SK-N-SH (cell line): ENCODE measurements around the gene TEX35. TPM values are rescaled to one million over a fixed set of nuclear protein-coding genes. Genes with fewer than 3 reads are reported as not detected.

Experiments used
- CTCF ChIA-PET: fragments of 300-600, 350-600 bp; formaldehyde crosslinking; extraction: SDS; loops from one replicate; lab custom pipeline; 2021; lab: Yijun Ruan, JAX
- POLR2A ChIA-PET: fragments of 350-600 bp; sonication (Branson Sonifier 250); formaldehyde crosslinking; extraction: SDS; loops from one replicate; lab custom pipeline; 2020; ENCODE audit warnings: antibody characterized with exemption, inconsistent platforms; lab: Yijun Ruan, JAX
- DNase-seq: peaks from one replicate; pipeline ENCODE4 v3.0.0; 2012
- H2AFZ ChIP-seq: fragments of 200-600 bp; sonication (generic); 2 replicates; pipeline ENCODE4 v1.8.1; 2016; ENCODE audit warnings: antibody characterized with exemption, mild to moderate bottlenecking, low read depth
- H3F3A ChIP-seq: fragments of 200-600 bp; sonication (generic); replicated peaks from 2 replicates; pipeline ENCODE3; 2016; ENCODE audit warnings: antibody characterized with exemption, mild to moderate bottlenecking; ENCODE audit not compliant: insufficient read depth
- H3K27ac ChIP-seq, 2 experiments: fragments of 200-500 bp in 1 of 2; fragments of 200-600 bp in 1 of 2; sonication (Bioruptor generic) in 1 of 2; sonication (generic), shearing (Covaris generic) in 1 of 2; 2 replicates each; pipeline versions ENCODE4 v1.5.1 to v1.6.1; 2014 to 2016; ENCODE audit warnings: low read depth in 2 of 2, inconsistent platforms in 1 of 2, low read length in 1 of 2, mild to moderate bottlenecking in 1 of 2, mixed read lengths in 1 of 2
- H3K27me3 ChIP-seq: fragments of 200-600 bp; sonication (generic), shearing (Covaris generic); 2 replicates; pipeline ENCODE4 v1.6.1; 2016; ENCODE audit warnings: mixed run types; ENCODE audit not compliant: insufficient read depth
- H3K36me3 ChIP-seq, 2 experiments: fragments of 200-500 bp in 1 of 2; fragments of 200-600 bp in 1 of 2; sonication (Bioruptor generic) in 1 of 2; sonication (generic) in 1 of 2; replicated peaks in 1 of 2; 2 replicates each; pipeline versions ENCODE3 to v1.5.1; 2014 to 2016; ENCODE audit warnings: low read length in 1 of 2, mild to moderate bottlenecking in 1 of 2; ENCODE audit not compliant: insufficient read depth in 2 of 2, control insufficient read depth in 1 of 2
- H3K4me1 ChIP-seq, 2 experiments: fragments of 200-500 bp in 1 of 2; fragments of 200-600 bp in 1 of 2; sonication (Bioruptor generic) in 1 of 2; sonication (generic), shearing (Covaris generic) in 1 of 2; 2 replicates each; pipeline versions ENCODE4 v1.5.1 to v1.6.1; 2014 to 2016; ENCODE audit warnings: low read depth in 1 of 2, low read length in 1 of 2, mixed run types in 1 of 2; ENCODE audit not compliant: insufficient read depth in 2 of 2, control insufficient read depth in 1 of 2
- H3K4me2 ChIP-seq: fragments of 200-600 bp; sonication (generic), shearing (Covaris generic); 2 replicates; pipeline ENCODE4 v1.6.1; 2017; ENCODE audit warnings: mixed run types
- H3K4me3 ChIP-seq, 2 experiments: fragments of 200-500 bp in 1 of 2; fragments of 200-600 bp in 1 of 2; sonication (Bioruptor generic) in 1 of 2; sonication (generic), shearing (Covaris generic) in 1 of 2; 2 replicates each; pipeline versions ENCODE4 v1.5.1 to v1.8.1; 2014 to 2016; ENCODE audit warnings: low read depth in 2 of 2, inconsistent platforms in 1 of 2, low read length in 1 of 2, mild to moderate bottlenecking in 1 of 2, mixed read lengths in 1 of 2, moderate library complexity in 1 of 2
- H3K79me2 ChIP-seq: fragments of 200-600 bp; sonication (generic); 2 replicates; pipeline ENCODE4 v1.8.1; 2017; ENCODE audit warnings: mild to moderate bottlenecking; ENCODE audit not compliant: insufficient read depth
- H3K9ac ChIP-seq: fragments of 200-600 bp; sonication (generic); 2 replicates; pipeline ENCODE4 v1.6.1; 2017; ENCODE audit warnings: mixed run types
- H3K9me2 ChIP-seq: fragments of 200-600 bp; sonication (generic); 2 replicates; pipeline ENCODE4 v1.6.1; 2017; ENCODE audit warnings: mixed run types
- H3K9me3 ChIP-seq: fragments of 200-600 bp; sonication (generic); 2 replicates; pipeline ENCODE4 v1.6.1; 2017; ENCODE audit warnings: mixed run types, mild to moderate bottlenecking, moderate library complexity
- H4K20me1 ChIP-seq: fragments of 200-600 bp; sonication (generic); 2 replicates; pipeline ENCODE4 v1.6.1; 2017; ENCODE audit warnings: mild to moderate bottlenecking, mixed run types; ENCODE audit not compliant: insufficient read depth
- CHD2 ChIP-seq: fragments of 150-350 bp; IDR thresholded peaks from 2 replicates; pipeline ENCODE4 v1.6.1; 2018; ENCODE audit warnings: low read length; ENCODE audit not compliant: partially characterized antibody
- EZH2phosphoT487 ChIP-seq: fragments of 200-600 bp; sonication (generic); IDR thresholded peaks from 2 replicates; pipeline ENCODE4 v1.6.1; 2017; ENCODE audit warnings: low read depth, mixed run types, mild to moderate bottlenecking, antibody characterized with exemption, moderate library complexity, borderline replicate concordance
- FOXM1 ChIP-seq: IDR thresholded peaks from 2 replicates; pipeline ENCODE4 v1.4.0; 2012; ENCODE audit warnings: low read depth, mild to moderate bottlenecking
- GABPA ChIP-seq: IDR thresholded peaks from 2 replicates; pipeline ENCODE4 v1.4.0; 2012; ENCODE audit warnings: low read depth, mild to moderate bottlenecking
- GATA2 ChIP-seq: sonication (generic); formaldehyde crosslinking; IDR thresholded peaks from 2 replicates; pipeline ENCODE4 v1.5.0; 2020; ENCODE audit warnings: mild to moderate bottlenecking, missing genetic modification reagents
- MEF2A ChIP-seq: IDR thresholded peaks from 2 replicates; pipeline ENCODE4 v1.4.0; 2012; ENCODE audit warnings: low read depth, borderline replicate concordance
- NRF1 ChIP-seq: IDR thresholded peaks from 2 replicates; pipeline ENCODE4 v1.6.1; 2012; ENCODE audit warnings: low read depth, mild to moderate bottlenecking, low read length
- POLR2AphosphoS5 ChIP-seq: IDR thresholded peaks from 2 replicates; pipeline ENCODE4 v1.6.1; 2012; ENCODE audit warnings: low read depth, low read length
- RAD21 ChIP-seq: IDR thresholded peaks from 2 replicates; pipeline ENCODE4 v1.6.1; 2012; ENCODE audit warnings: mild to moderate bottlenecking, low read length
- RFX5 ChIP-seq: IDR thresholded peaks from 2 replicates; pipeline ENCODE4 v1.6.1; 2012; ENCODE audit warnings: mild to moderate bottlenecking, improper control_type of control experiment, low read length
- SMC3 ChIP-seq: IDR thresholded peaks from 2 replicates; pipeline ENCODE4 v1.6.1; 2012; ENCODE audit warnings: low read depth, low read length, improper control_type of control experiment
- TEAD4 ChIP-seq: IDR thresholded peaks from 2 replicates; pipeline ENCODE4 v1.4.0; 2012; ENCODE audit warnings: mild to moderate bottlenecking, borderline replicate concordance; ENCODE audit not compliant: insufficient read depth
- YY1 ChIP-seq: IDR thresholded peaks from 2 replicates; pipeline ENCODE4 v1.4.0; 2012; ENCODE audit warnings: low read depth, mild to moderate bottlenecking
- WGBS: methylation state at CpG from one replicate; pipeline ENCODE4 v1.1.6; 2017; ENCODE audit warnings: low lambda C conversion rate; 5-methylcytosine and 5-hydroxymethylcytosine counted together
- polyA plus RNA-seq, 3 experiments: library from polyadenylated mRNA; depleted of rRNA; stranded (reverse); fragments of >200 nt; gene quantifications; 2 replicates each; pipeline ENCODE4 v1.2.3, GENCODE V29; 2012
- TF ChIP-seq, protein P1 (sequence below): IDR thresholded peaks from 2 replicates; pipeline ENCODE4 v1.4.0; 2012; ENCODE audit warnings: low read depth
- TF ChIP-seq, protein P2 (sequence below): fragments of 150-350 bp; IDR thresholded peaks from 2 replicates; pipeline ENCODE4 v1.6.1; 2016; ENCODE audit warnings: mild to moderate bottlenecking, low read depth, low read length
- TF ChIP-seq, protein P3 (sequence below): fragments of 200-600 bp; sonication (generic); IDR thresholded peaks from 2 replicates; pipeline ENCODE4 v1.6.1; 2017; ENCODE audit warnings: antibody characterized with exemption, mild to moderate bottlenecking, moderate library complexity
- TF ChIP-seq, protein P4 (sequence below): IDR thresholded peaks from 2 replicates; pipeline ENCODE4 v1.4.0; 2012; ENCODE audit warnings: low read depth, borderline replicate concordance
- TF ChIP-seq, protein P5 (sequence below): IDR thresholded peaks from 2 replicates; pipeline ENCODE4 v1.4.0; 2012; ENCODE audit warnings: low read depth, borderline replicate concordance

Gene TEX35
- 0.03 TPM in 1 of 2 replicates, not detected in the other for polyA plus RNA-seq (2012; rRNA removed)
- 0.03 TPM in 1 of 2 replicates, not detected in the other for polyA plus RNA-seq (2012; cell fraction: cytosol; rRNA removed)
- 0.06 and 0.15 TPM in 2 replicates for polyA plus RNA-seq (2012; cell fraction: nucleus; rRNA removed)

DNA sequence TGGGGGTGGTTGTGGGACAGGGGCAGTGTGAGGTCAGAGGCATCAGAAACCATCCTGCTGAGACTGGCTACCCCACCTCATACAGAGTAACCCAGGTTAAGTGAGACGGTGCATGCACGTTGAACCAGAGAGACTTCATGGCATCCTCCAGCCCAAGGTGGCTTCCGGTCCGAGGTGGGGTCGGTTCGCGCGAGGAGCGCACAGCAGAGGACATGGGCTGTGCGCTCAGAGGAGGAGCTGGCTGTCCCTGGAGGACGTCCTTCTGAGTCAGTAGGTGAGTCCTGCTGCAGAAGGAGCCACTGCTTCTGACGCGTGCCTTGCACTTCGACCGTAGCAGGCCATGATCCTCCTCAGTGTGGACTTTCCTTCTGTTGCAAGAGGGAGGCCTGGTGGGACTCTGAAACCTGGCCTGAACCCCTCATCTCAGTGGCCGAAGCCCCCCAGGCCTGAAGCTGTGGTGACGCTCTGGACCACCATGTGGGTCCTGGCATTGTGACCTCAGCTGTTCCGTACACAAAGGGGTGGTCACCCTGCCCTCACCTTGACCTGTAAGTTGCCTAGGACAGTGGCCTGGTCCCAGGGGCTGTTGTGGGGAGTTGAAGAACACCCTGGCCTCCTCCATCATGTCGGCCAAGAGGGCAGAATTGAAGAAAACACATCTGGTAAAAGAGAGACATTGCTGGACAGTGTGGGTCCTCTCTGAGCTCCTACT is at the start of gene TEX35:
TEX35 (plus strand) TSS at position 544 of the 712 bp plus-strand sequence; CDS start at position 624, 80 bp downstream.
- Histone ChIP-seq H3F3A (no peaks in the 10 kb centered on the region), H4K20me1 (no peaks in the 10 kb centered on the region), H3K4me2 (no peak within 1 kb of the TSS), H2AFZ (no peak within 1 kb of the TSS), H3K9me2 (no peaks in the 10 kb centered on the region), H3K9me3 (no peaks in the 10 kb centered on the region)
- CTCF ChIA-PET = interaction anchor here (0.6 to 1.6 kb wide), 4 partner anchors 9 to 14 kb away, joined by 3 to 7 read pairs (median 4); no protein-coding TSS in a partner anchor
- DNase-seq = no peak
- TF ChIP-seq GATA2 (CRISPR knock-in tag) (no peak), CHD2 (no peak)
- TF ChIP-seq, protein P1, sequence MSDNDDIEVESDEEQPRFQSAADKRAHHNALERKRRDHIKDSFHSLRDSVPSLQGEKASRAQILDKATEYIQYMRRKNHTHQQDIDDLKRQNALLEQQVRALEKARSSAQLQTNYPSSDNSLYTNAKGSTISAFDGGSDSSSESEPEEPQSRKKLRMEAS = no peak
- TF ChIP-seq, protein P2, sequence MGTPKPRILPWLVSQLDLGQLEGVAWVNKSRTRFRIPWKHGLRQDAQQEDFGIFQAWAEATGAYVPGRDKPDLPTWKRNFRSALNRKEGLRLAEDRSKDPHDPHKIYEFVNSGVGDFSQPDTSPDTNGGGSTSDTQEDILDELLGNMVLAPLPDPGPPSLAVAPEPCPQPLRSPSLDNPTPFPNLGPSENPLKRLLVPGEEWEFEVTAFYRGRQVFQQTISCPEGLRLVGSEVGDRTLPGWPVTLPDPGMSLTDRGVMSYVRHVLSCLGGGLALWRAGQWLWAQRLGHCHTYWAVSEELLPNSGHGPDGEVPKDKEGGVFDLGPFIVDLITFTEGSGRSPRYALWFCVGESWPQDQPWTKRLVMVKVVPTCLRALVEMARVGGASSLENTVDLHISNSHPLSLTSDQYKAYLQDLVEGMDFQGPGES = no peak
- TF ChIP-seq, protein P3, sequence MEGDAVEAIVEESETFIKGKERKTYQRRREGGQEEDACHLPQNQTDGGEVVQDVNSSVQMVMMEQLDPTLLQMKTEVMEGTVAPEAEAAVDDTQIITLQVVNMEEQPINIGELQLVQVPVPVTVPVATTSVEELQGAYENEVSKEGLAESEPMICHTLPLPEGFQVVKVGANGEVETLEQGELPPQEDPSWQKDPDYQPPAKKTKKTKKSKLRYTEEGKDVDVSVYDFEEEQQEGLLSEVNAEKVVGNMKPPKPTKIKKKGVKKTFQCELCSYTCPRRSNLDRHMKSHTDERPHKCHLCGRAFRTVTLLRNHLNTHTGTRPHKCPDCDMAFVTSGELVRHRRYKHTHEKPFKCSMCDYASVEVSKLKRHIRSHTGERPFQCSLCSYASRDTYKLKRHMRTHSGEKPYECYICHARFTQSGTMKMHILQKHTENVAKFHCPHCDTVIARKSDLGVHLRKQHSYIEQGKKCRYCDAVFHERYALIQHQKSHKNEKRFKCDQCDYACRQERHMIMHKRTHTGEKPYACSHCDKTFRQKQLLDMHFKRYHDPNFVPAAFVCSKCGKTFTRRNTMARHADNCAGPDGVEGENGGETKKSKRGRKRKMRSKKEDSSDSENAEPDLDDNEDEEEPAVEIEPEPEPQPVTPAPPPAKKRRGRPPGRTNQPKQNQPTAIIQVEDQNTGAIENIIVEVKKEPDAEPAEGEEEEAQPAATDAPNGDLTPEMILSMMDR = no peak
- TF ChIP-seq, all 33 proteins: peak for 0
- Histone ChIP-seq H3K79me2 (no peaks in the 10 kb centered on the region), H3K27ac (no peak within 1 kb of the TSS), H3K4me3 (no peak within 1 kb of the TSS), H3K9ac (no peak within 1 kb of the TSS), H3K27me3 (no peaks in the 10 kb centered on the region), H3K4me1 (peaks cover 0 to 2% of the 10 kb centered on the region in 2 experiments; a peak in 1 of 4 replicates), H3K36me3 (no peaks in the 10 kb centered on the region)
- 82% methylated on average over 10 of the region's 19 CpGs for WGBS
- POLR2A ChIA-PET = no interaction called here

DNA sequence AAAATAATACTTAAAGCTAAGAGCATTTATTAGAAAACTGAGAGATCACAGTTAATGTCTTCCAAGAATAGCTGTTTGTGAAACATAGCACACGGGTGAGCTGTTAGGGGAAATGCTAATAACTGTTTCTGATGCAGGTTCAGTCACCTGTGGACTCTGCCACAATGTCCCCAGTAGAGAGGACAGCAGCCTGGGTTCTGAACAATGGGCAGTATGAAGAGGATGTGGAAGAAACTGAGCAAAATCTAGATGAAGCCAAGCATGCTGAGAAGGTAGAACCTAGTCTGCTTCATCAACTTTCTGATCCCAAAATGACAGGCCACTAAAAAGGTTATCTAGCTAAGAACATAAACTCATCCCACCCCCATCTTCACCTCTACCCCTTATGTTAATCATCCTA is 48.8 kb upstream of the TEX35 start:
- H3K27ac ChIP-seq = no peak overlapping the region
- DNase-seq = no peak
- no peak overlapping the region for H2AFZ ChIP-seq
- 88% methylated on average over 1 of the region's 1 CpG for WGBS
- no peaks in the 10 kb centered on the region for H4K20me1 ChIP-seq
- H3K27me3 ChIP-seq = no peaks in the 10 kb centered on the region
- ChIA-PET POLR2A (no interaction called here), CTCF (interaction anchor here (1.2 kb wide), 1 partner anchor 16 kb away, joined by 6 read pairs; no protein-coding TSS in a partner anchor)
- no peaks in the 10 kb centered on the region; a peak in 1 of 4 replicates for H3K4me1 ChIP-seq
- H3K4me2 ChIP-seq = no peak overlapping the region
- H3K9ac ChIP-seq = no peak overlapping the region
- H3F3A ChIP-seq = no peaks in the 10 kb centered on the region
- no peaks in the 10 kb centered on the region for H3K9me2 ChIP-seq
- H3K79me2 ChIP-seq = no peaks in the 10 kb centered on the region
- peaks cover 31% of the 10 kb centered on the region in 2 experiments for H3K36me3 ChIP-seq
- H3K9me3 ChIP-seq = no peaks in the 10 kb centered on the region
- H3K4me3 ChIP-seq = no peak overlapping the region
- TF ChIP-seq, protein P4, sequence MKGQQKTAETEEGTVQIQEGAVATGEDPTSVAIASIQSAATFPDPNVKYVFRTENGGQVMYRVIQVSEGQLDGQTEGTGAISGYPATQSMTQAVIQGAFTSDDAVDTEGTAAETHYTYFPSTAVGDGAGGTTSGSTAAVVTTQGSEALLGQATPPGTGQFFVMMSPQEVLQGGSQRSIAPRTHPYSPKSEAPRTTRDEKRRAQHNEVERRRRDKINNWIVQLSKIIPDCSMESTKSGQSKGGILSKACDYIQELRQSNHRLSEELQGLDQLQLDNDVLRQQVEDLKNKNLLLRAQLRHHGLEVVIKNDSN = no peak
- no peak for TF ChIP-seq MEF2A
- TF ChIP-seq RFX5 = no peak
- TF ChIP-seq, protein P5, sequence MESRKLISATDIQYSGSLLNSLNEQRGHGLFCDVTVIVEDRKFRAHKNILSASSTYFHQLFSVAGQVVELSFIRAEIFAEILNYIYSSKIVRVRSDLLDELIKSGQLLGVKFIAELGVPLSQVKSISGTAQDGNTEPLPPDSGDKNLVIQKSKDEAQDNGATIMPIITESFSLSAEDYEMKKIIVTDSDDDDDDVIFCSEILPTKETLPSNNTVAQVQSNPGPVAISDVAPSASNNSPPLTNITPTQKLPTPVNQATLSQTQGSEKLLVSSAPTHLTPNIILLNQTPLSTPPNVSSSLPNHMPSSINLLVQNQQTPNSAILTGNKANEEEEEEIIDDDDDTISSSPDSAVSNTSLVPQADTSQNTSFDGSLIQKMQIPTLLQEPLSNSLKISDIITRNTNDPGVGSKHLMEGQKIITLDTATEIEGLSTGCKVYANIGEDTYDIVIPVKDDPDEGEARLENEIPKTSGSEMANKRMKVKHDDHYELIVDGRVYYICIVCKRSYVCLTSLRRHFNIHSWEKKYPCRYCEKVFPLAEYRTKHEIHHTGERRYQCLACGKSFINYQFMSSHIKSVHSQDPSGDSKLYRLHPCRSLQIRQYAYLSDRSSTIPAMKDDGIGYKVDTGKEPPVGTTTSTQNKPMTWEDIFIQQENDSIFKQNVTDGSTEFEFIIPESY = no peak
- TF ChIP-seq GABPA = no peak
- no peak for TF ChIP-seq RAD21
- no peak for TF ChIP-seq SMC3
- TF ChIP-seq YY1 = no peak
- no peak for TF ChIP-seq NRF1
- no peak for TF ChIP-seq POLR2AphosphoS5
- no peak for TF ChIP-seq FOXM1
- no peak for TF ChIP-seq EZH2phosphoT487
- TF ChIP-seq TEAD4 = no peak
